DMS153 (cell line): ENCODE measurements around the gene SS18L1.

Source experiments
- DNase-seq: peaks from one replicate; lab custom pipeline; 2025; lab: John Stamatoyannopoulos, UW

Gene SS18L1

DNA sequence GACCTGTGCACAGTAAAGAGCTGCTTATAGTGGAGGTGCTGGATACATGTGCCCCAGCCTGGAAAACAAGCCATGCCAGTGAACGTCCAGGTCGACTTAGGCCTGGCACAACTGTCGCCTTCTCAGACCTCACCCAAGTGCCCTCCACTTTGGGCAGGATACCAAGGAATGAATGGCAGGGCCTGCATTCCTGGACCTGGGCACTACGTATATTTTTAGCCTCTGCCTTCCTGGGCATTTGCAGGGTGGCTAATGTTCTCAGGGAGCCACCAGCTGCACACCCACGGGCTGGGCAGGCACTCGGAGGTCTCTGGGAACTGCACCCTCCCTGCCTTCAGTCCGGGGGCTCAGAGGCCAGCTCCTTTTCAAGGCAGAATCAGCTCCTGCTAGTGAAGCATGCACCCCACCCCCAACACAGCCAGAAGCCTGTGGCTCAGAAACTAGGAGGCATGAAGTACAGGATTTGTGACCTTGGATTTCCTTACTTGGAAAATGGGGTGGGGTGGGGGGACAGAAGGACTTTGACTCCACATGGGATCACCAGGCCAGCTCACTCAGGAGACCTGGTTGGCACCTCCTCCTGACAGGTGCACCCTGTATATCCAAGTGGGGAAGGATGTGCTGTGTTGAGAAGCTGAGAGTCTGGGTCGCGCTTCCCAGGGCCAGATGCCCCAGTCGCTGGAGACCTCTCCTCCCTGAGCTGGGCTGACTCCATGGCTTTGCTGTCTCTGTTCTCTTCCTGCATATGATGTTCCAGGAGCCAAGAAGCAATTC, 23.8 kb upstream of the SS18L1 start:
- DNase-seq = no peak

DNA sequence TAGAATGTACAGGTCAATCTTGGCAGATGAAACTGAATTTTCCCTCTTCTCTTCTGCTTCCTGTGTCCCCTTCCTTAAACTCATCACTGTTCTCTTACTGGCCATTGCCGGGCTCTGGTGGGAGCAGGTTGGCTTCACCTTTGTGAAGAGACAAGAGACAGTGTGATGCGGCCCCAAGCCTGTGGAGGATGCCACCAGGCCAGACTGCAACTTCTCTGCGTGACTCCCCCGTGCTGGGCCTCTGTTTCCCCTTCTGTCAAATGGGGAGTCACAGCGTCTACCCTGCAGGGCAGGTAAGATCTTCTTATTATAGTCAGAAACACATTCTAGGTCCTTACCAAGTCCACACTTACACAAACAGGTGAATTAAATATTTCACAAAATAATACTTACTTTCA, 23.2 kb upstream of the SS18L1 start:
- DNase-seq = no peak

- DNase-seq = peak; percentile 56
Observed at GRCh38 chr20:62120990-62121775, 22.4 kb upstream of the SS18L1 start.

- DNase-seq = peak; percentile 94
Observed at GRCh38 chr20:62121776-62122653, 21.6 kb upstream of the SS18L1 start, which contains the start of gene LSM14B. Gene LSM14B (plus strand): TSS chr20:62122475. CDS start chr20:62122667, 192 bp downstream.

DNA sequence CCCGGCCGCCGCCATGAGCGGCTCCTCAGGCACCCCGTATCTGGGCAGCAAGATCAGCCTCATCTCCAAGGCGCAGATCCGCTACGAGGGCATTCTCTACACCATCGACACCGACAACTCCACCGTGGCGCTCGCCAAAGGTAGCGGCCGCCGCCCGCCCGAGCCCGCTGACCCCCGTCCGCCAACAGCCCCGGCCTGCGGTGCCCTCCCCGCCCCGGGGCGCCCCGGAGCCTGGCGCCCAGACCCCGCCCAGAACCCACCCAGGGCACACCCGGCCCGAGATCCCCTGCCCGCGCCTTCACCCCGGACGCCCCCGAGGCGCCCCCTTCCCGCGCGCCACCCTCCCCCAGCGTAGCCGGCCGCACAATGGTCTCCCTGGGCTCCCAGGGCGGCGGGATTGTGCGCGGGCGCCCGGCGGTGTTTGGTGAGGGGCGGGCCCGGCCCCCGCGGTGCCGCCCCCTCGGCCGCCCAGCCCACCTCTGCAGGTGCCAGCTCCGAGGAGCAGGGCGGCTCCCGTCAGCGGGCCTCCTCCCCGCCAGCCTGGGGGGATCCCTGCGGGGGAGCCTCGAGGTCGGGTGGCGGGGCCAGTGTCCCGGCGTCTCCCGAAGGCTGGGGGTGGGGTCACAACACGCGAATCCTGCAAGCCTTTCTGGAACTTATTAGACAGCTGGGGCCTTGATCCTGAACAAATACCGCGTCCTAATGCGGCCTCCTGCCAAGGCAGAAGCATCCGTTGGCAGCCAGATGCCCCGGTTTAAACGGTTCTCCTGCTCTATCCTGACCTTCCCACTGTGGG, 20.7 kb upstream of the SS18L1 start:
- no peak for DNase-seq

DNA sequence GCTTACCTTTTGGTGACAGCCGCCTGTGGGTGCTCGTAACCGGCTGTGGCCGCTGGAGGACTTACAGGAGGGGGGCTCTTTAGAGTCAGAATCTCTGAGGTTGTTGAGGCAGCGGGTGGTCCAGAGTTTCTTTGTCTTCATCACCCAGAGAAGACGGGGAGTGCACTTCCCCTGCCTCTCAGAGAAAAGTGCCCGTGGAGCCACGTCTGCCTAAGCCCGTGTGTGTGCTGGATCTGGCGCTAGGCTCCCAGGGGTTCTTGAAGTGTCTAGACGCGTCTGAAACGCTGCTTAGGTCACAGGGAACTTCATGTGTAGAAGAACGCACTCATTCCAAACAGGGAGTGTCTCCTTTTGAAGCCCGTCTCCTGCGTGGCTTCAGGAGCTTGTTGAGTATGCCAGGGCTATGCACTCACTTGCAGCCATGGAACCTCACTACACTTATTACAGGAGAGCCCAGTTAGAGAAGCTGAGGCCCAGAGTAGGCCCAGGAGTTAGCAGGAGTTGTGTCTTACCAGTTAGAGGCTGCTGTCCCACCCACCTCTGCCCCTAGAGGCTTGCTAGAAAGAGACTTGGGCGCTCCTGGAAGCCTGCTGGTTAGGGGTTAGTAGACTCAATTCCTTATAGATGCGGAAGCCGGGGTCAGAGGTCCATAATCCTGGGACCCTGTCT, 20.0 kb upstream of the SS18L1 start:
- DNase-seq = no peak

DNA sequence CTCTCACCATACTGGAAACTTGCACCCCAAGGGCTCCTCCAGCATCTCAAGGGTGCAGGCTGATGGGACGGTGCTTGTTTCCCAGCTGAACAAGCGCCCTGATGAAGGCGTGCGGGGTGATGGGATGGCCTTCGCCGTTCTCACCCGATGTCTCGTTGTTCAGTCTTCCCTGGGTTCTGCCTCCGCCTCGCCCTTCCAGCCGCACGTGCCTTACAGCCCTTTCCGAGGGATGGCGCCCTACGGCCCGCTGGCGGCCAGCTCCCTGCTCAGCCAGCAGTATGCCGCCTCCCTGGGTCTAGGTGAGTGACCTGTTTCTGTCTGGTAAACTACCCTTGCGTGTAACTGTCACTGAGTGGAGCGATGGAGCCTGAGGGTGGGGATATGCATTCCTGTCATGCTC, 17.4 kb upstream of the SS18L1 start:
- DNase-seq = no peak

- no peak for DNase-seq
Observed at GRCh38 chr20:62127799-62128198, 15.8 kb upstream of the SS18L1 start.

- no peak for DNase-seq
Observed at GRCh38 chr20:62128502-62128901, 15.1 kb upstream of the SS18L1 start.

DNA sequence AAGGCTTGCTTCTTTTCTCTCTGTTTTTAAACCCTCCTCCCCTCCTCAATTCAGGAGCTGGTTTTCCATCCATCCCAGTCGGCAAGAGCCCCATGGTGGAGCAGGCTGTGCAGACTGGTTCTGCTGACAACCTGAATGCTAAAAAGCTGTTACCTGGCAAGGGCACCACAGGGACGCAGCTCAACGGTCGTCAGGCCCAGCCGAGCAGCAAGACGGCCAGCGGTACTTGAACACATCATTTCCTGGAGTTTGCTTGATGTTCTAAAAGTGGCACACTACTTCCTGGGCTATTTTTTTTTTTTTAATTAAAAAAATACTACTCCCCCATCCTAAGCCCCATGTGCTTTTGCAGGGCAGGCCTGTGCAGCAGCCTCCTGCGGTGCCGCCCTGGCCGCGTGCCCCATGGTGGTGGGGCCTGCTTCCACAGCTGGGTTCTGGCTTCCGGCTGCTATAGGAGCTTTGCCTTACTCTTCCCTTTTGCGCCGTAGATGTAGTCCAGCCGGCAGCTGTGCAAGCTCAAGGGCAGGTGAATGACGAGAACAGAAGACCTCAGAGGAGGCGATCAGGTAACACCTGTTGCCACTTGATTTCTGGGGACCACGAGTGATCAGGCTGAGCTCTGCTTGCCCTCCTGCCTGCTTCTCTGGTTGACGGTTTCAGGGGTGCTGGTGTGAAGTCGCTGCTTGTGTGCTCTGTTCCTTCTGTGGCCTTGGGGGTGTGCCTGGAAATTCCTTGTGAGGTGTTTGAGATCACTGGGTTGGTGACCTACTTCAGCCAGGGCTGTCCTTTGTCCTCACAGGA, 13.6 kb upstream of the SS18L1 start:
- no peak for DNase-seq

DNA sequence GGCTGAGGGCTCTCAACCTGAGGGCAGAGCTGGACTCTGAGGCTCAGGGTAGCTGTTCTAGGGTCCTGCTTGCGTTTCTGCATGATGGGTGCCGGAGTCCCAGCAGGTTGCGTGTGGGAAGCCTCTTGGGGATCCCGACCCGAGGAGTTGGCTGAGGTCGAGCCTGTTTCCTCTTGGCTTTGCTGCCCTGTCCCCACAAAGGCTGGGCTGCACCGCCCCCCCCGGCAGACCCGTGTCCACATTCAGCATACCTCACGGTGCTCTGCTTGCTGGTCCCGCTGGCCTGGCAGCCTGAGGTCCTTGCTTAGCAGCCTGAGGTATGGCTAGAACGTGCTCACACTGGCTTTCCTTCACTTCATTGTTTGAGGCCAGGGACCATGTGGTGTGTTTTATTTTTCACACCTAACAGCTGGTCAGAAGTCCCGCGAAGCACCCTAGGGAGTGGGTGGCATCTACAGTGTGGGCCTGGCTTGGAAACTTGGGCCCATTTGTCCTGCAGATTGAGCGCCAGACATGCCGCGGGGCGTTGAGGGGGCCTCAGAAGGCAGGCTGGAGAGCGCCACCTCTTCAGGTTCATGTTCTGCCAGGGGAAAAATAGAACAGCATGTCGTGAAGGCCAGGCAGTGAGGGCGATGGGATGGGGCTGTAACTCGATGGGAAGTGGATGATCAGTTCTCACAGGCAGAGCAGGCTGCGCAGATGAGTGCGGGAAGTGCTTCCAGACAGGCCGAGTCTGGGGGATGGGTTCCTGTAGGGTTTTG, 11.8 kb upstream of the SS18L1 start:
- DNase-seq = no peak

DNA sequence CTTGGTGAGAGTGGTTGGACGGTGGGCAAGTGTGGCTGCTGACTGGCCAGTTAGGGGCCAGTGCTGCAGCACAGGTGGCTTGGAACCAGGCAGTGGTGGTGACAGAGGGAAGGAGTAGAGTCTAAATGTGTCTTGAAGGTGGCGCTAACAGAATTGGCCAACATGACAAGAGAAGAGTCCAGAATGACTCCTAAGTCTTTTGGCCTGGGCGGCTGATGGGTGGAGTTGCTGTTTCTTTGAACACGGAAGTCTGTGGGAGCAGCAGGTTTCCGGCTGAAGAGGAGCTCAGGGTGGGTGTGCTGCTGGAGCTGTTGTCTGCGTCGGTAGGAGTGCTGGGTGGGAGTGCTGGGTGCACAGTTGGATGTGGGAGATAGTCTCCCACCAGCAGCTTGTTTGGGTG, 11.1 kb upstream of the SS18L1 start:
- DNase-seq = no peak

GRCh38 chr20:62133051-62133845, 10.3 kb upstream of the SS18L1 start:
- no peak for DNase-seq

- DNase-seq = no peak
Observed at GRCh38 chr20:62133864-62134263, 9.7 kb upstream of the SS18L1 start.

DNA sequence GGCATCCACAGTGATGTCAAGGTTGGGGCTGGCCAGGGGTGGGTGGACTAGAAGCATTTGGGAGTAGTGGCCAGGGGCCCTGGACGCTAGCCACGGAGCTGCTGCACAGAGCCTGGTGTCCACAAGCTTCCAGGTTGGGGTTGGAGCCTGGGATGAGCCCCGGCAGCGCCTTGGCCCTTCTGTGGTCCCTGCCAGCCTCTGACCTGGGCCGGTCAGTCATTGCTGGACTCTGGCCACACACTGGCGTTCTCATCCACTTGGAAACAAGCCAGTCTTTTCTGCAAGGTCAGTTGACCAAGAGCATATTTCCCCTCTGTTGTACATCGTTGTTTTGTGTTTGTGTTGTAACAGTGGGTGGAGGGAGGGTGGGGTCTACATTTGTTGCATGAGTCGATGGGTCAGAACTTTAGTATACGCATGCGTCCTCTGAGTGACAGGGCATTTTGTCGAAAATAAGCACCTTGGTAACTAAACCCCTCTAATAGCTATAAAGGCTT, 8.8 kb upstream of the SS18L1 start:
- DNase-seq = no peak

DNA sequence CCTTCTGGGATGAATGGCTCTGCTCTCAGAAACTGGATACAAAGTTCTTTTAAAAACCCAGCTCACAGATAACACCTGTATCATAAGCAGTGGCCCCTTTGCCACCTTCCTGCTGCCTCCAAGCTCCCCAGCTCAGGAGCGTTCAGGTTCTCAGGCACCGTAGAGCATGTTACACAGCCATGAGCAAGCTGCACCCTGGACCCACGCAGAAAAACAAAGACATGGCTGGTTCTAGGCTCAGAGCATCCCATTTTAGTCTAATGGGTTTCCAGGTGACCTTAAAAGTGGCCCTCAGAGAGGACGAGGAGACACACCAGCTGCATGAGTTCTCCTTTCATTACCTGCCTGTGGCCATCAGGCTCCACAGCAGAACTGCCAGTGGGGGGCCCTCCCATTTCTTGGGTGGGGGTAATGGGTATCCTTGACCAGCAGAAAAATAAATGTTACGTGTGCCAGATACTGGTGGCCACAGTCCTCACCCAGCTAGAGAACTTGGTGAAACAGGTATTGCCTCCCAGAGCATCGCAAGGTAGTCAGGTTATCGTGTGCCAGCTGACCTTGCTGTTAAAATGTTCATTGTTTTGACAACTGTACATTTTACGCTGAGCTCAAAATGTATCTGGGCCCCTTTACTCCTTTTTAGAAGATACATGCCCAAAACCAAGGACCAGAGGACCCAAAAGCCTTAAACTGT, 7.8 kb upstream of the SS18L1 start:
- DNase-seq = no peak

GRCh38 chr20:62136283-62137091, 7.1 kb upstream of the SS18L1 start:
- DNase-seq = no peak
